PC-3 (cell line): ENCODE measurements around the gene ZNF774. TPM values are rescaled to one million over a fixed set of nuclear protein-coding genes. Genes with fewer than 3 reads are reported as not detected.
A peak's percentile ranks its signal among the peaks of the same experiment; 100 is the strongest.

ENCODE experiments used
- ATAC-seq: fragments of 200-7000 bp; cut with Tn5 transposase; 2 replicates; pipeline ENCODE4 v1.9.1; 2020; ENCODE audit warnings: mild to moderate bottlenecking, moderate library complexity
- BruUV-seq: library from RNA; stranded (reverse); fragments of 400-500 nt; replicated peaks from 2 replicates; lab custom pipeline; 2021; lab: Mats Ljungman, UMichigan
- CTCF ChIA-PET: fragments of 300-600 bp; sonication (Branson Sonifier 250); formaldehyde crosslinking; loops from one replicate; lab custom pipeline; 2022; ENCODE audit warnings: antibody characterized with exemption; lab: Charles Lee
- POLR2A ChIA-PET: fragments of 300-600 bp; sonication (Branson Sonifier 250); formaldehyde crosslinking; loops from one replicate; lab custom pipeline; 2022; ENCODE audit warnings: antibody characterized with exemption; ENCODE audit not compliant: unreplicated experiment; lab: Charles Lee
- DNase-seq: peaks from one replicate; pipeline ENCODE4 v3.0.0-alpha.2; 2015
- H2AFZ ChIP-seq: fragments of 300-600 bp; sonication (generic); 2 replicates; pipeline ENCODE4 v1.6.0; 2016; ENCODE audit warnings: antibody characterized with exemption, low read length
- H3F3A ChIP-seq: fragments of 300-600 bp; sonication (generic); one replicate; pipeline ENCODE4 v1.6.0; 2017; ENCODE audit warnings: antibody characterized with exemption, low read length, control low read depth, mild to moderate bottlenecking; ENCODE audit not compliant: unreplicated experiment
- H3K27ac ChIP-seq: fragments of 300-600 bp; sonication (generic); 2 replicates; pipeline ENCODE4 v1.5.1; 2016; ENCODE audit warnings: mild to moderate bottlenecking, low read length
- H3K27me3 ChIP-seq: fragments of 300-600 bp; sonication (generic); 2 replicates; pipeline ENCODE4 v1.6.1; 2016; ENCODE audit warnings: low read length, mixed read lengths
- H3K36me3 ChIP-seq: fragments of 300-600 bp; sonication (generic); 2 replicates; pipeline ENCODE4 v1.6.1; 2016; ENCODE audit warnings: low read depth, mixed run types, low read length, mixed read lengths
- H3K4me1 ChIP-seq: fragments of 300-600 bp; sonication (generic); 2 replicates; pipeline ENCODE4 v1.5.1; 2016; ENCODE audit warnings: low read length; ENCODE audit not compliant: insufficient read depth
- H3K4me2 ChIP-seq: fragments of 300-600 bp; sonication (generic); 2 replicates; pipeline ENCODE4 v1.6.0; 2016; ENCODE audit warnings: low read length
- H3K4me3 ChIP-seq: fragments of 300-600 bp; sonication (generic); 2 replicates; pipeline ENCODE4 v1.5.1; 2016; ENCODE audit warnings: mild to moderate bottlenecking, low read length, mixed read lengths
- H3K79me2 ChIP-seq: fragments of 300-600 bp; sonication (generic); 2 replicates; pipeline ENCODE4 v1.6.1; 2017; ENCODE audit warnings: low read length, mixed read lengths
- H3K9ac ChIP-seq: fragments of 300-600 bp; sonication (generic); 2 replicates; pipeline ENCODE4 v1.6.0; 2016; ENCODE audit warnings: mild to moderate bottlenecking, low read length
- H3K9me2 ChIP-seq: fragments of 300-600 bp; sonication (generic); replicated peaks from 2 replicates; pipeline ENCODE4 v1.6.1; 2016; ENCODE audit warnings: mixed run types, low read length, mixed read lengths
- H3K9me3 ChIP-seq: fragments of 300-600 bp; sonication (generic); 2 replicates; pipeline ENCODE4 v1.6.1; 2016; ENCODE audit warnings: low read length, mixed read lengths
- H4K20me1 ChIP-seq: fragments of 300-600 bp; sonication (generic); 2 replicates; pipeline ENCODE4 v1.6.1; 2016; ENCODE audit warnings: low read length, mixed read lengths
- EZH2 ChIP-seq: fragments of 300-600 bp; sonication (generic); IDR thresholded peaks from one replicate; pipeline ENCODE4 v1.6.1; 2017; ENCODE audit warnings: antibody characterized with exemption, mild to moderate bottlenecking, low read length; ENCODE audit not compliant: unreplicated experiment
- EZH2phosphoT487 ChIP-seq: fragments of 300-600 bp; sonication (generic); IDR thresholded peaks from 2 replicates; pipeline ENCODE4 v1.6.1; 2018; ENCODE audit warnings: mild to moderate bottlenecking, antibody characterized with exemption, low read length, borderline replicate concordance
- intact Hi-C: fragments of 100-400 bp; cut with micrococcal nuclease; formaldehyde crosslinking; loops from 2 replicates; pipeline ENCODE4 v1.9.0; 2023
- total RNA-seq: library from RNA; depleted of rRNA; stranded (reverse); fragments of >200 nt; gene quantifications from 2 replicates; pipeline ENCODE4 v1.2.3, GENCODE V29; 2014
- TF ChIP-seq, protein P1 (sequence below): fragments of 300-600 bp; sonication (generic); conservative IDR thresholded peaks from 2 replicates; pipeline ENCODE4 v1.5.1; 2017; ENCODE audit warnings: antibody characterized with exemption, low read depth, mild to moderate bottlenecking, low read length

The ZNF774 gene
- total RNA-seq, 1 experiment from 2014 or later, result 1.9 TPM

DNA sequence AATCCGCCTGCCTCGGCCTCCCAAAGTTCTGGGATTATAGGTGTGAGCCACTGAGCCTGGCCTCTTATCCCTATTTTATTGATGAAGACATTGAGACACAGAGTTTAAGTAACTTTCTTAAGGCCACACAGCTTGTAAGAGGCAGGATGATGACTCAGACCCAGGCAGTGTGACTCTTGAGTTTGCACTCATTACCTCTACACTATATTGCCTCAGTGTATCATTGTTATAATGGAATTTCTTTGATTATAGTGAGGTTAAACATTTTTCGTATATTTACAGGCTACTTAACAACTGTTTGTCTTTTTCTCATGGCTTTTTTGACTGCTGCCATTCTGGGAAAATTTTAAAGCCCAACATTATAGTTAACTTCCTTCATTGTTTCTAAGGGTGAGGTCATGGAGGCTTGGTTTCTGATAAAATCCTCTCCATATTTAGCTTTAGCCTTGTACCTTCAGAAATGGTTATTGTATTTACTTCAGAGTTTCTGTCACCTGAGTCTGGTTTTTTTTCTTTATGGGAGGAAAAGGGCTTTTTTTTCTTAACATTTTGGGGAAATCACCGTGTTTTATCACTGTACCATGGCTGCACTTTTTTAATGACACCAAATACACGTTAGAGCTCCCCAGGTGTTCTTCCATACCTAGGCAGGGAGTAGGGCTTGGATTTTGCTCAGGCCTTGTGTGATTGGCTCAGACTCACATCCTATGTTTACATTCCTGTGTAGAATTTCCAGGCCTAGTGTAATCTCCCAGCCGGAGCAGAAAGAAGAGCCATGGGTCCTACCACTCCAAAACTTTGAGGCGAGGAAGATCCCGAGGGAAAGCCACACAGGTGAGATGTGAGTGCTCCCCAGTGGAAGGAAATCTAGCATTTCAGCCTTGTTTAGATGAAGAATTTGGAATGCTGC, 6.3 kb downstream of the ZNF774 start:
- Histone ChIP-seq H3F3A (peaks cover 4% of the 10 kb centered on the region), H2AFZ (no peak overlapping the region), H3K9ac (no peak overlapping the region), H4K20me1 (no peaks in the 10 kb centered on the region), H3K9me2 (no peaks in the 10 kb centered on the region), H3K4me3 (no peak overlapping the region), H3K9me3 (no peaks in the 10 kb centered on the region), H3K4me2 (no peak overlapping the region), H3K36me3 (no peaks in the 10 kb centered on the region), H3K79me2 (no peaks in the 10 kb centered on the region), H3K27me3 (no peaks in the 10 kb centered on the region), H3K27ac (peak overlapping the region; percentile 1; the same call in 1 of the 2 replicates), H3K4me1 (peaks cover 25% of the 10 kb centered on the region)
- intact Hi-C loops, result no loop called here
- CTCF ChIA-PET, result no interaction called here
- POLR2A ChIA-PET, result no interaction called here
- DNase-seq (peak; percentile 29), ATAC-seq (peak; percentile 40; the same call in 1 of the 2 replicates)
- BruUV-seq, result no TSS peak
- TF ChIP-seq EZH2 (no peak), EZH2phosphoT487 (no peak)
- TF ChIP-seq, protein P1, sequence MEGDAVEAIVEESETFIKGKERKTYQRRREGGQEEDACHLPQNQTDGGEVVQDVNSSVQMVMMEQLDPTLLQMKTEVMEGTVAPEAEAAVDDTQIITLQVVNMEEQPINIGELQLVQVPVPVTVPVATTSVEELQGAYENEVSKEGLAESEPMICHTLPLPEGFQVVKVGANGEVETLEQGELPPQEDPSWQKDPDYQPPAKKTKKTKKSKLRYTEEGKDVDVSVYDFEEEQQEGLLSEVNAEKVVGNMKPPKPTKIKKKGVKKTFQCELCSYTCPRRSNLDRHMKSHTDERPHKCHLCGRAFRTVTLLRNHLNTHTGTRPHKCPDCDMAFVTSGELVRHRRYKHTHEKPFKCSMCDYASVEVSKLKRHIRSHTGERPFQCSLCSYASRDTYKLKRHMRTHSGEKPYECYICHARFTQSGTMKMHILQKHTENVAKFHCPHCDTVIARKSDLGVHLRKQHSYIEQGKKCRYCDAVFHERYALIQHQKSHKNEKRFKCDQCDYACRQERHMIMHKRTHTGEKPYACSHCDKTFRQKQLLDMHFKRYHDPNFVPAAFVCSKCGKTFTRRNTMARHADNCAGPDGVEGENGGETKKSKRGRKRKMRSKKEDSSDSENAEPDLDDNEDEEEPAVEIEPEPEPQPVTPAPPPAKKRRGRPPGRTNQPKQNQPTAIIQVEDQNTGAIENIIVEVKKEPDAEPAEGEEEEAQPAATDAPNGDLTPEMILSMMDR, result no peak

DNA sequence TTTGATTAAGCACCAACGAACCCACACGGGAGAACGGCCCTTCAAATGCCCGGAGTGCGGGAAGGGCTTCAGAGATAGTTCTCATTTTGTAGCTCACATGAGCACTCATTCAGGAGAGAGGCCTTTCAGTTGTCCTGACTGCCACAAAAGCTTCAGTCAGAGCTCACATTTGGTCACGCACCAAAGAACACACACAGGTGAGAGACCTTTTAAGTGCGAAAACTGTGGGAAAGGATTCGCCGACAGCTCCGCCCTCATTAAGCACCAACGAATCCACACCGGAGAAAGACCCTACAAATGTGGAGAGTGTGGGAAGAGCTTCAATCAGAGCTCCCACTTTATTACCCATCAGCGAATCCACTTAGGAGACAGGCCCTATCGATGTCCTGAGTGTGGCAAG, 8.7 kb downstream of the ZNF774 start:
- POLR2A ChIA-PET, result interaction anchor here (0.6 kb wide), 1 partner anchor 27 kb away, joined by 19 read pairs; no protein-coding TSS in a partner anchor
- no peaks in the 10 kb centered on the region for H4K20me1 ChIP-seq
- peaks cover 4% of the 10 kb centered on the region for H3F3A ChIP-seq
- no peaks in the 10 kb centered on the region for H3K36me3 ChIP-seq
- TF ChIP-seq, protein P1, result no peak
- no peak for TF ChIP-seq EZH2
- H3K4me1 ChIP-seq, result peaks cover 40% of the 10 kb centered on the region
- CTCF ChIA-PET, result interaction anchor here (1.2 kb wide), 1 partner anchor 41 kb away, joined by 3 read pairs; no protein-coding TSS in a partner anchor
- DNase-seq (no peak), ATAC-seq (no peak)
- H3K9me3 ChIP-seq, result no peaks in the 10 kb centered on the region
- H3K79me2 ChIP-seq, result no peaks in the 10 kb centered on the region
- H3K4me3 ChIP-seq, result no peak overlapping the region
- H3K9ac ChIP-seq, result no peak overlapping the region
- H3K4me2 ChIP-seq, result no peak overlapping the region
- H2AFZ ChIP-seq, result no peak overlapping the region
- no peaks in the 10 kb centered on the region for H3K27me3 ChIP-seq
- H3K27ac ChIP-seq, result no peak overlapping the region
- intact Hi-C loops, result loop anchor here (5.0 kb wide), 1 partner anchor 42 kb away; no protein-coding TSS in a partner anchor
- BruUV-seq, result no TSS peak
- H3K9me2 ChIP-seq, result no peaks in the 10 kb centered on the region

DNA sequence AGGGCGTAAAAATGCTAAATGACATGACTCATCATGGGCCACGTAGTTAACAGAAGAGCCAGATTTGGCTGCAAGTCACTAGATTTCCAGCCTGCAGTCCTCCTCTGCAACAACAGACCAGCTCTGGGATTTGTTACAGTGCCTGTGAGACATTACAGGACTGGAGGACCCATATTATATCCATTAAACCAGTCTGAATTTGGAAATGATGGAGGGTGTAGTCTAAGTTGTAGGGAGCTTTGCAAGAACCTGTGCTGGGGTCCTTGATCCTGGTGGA, 10.8 kb downstream of the ZNF774 start:
- CTCF ChIA-PET, result interaction anchor here (1.0 kb wide), 1 partner anchor 119 kb away, joined by 12 read pairs; no protein-coding TSS in a partner anchor
- H3K9me3 ChIP-seq, result no peaks in the 10 kb centered on the region
- POLR2A ChIA-PET, result no interaction called here
- H3K36me3 ChIP-seq, result no peaks in the 10 kb centered on the region
- no peak overlapping the region for H3K9ac ChIP-seq
- no peak for TF ChIP-seq EZH2phosphoT487
- TF ChIP-seq, protein P1, result no peak
- no peak for TF ChIP-seq EZH2
- peaks cover 40% of the 10 kb centered on the region for H3K4me1 ChIP-seq
- peak overlapping the region; percentile 49 for H3K4me2 ChIP-seq
- H3K79me2 ChIP-seq, result no peaks in the 10 kb centered on the region
- DNase-seq (peak; percentile 61), ATAC-seq (peak; percentile 48)
- peak overlapping the region; percentile 74 for H3K27ac ChIP-seq
- no peak overlapping the region for H3K4me3 ChIP-seq
- no peaks in the 10 kb centered on the region for H3K27me3 ChIP-seq
- H3K9me2 ChIP-seq, result no peaks in the 10 kb centered on the region
- no peak overlapping the region; the same call in 1 of the 2 replicates for H2AFZ ChIP-seq
- intact Hi-C loops, result loop anchor here (1.0 to 5.0 kb wide), 4 partner anchors 25 to 119 kb away; partner anchors contain the start of gene IQGAP1
- no TSS peak for BruUV-seq
- no peaks in the 10 kb centered on the region for H4K20me1 ChIP-seq
- H3F3A ChIP-seq, result peaks cover 4% of the 10 kb centered on the region
